Fibroblast of lung (primary cell): Measurements from ENCODE around the gene ADORA2B. TPM values are rescaled to one million over a fixed set of nuclear protein-coding genes. Genes with fewer than 3 reads are reported as not detected.

Source experiments
- DNase-seq, 2 donors: peaks; one replicate each; pipeline versions ENCODE4 v3.0.0 to v3.0.0-alpha.2; 2010; ENCODE audit warnings: low read depth in 2 of 2
- H2AFZ ChIP-seq: 2 replicates; pipeline ENCODE4 v1.5.1; 2012; ENCODE audit warnings: low read length, control low read depth, inconsistent platforms
- H3K27ac ChIP-seq: 2 replicates; pipeline ENCODE4 v1.5.1; 2011; ENCODE audit warnings: low read length, control low read depth; ENCODE audit not compliant: insufficient read depth
- H3K27me3 ChIP-seq: 2 replicates; pipeline ENCODE4 v1.5.1; 2011; ENCODE audit warnings: mild to moderate bottlenecking, low read length; ENCODE audit not compliant: control insufficient read depth, insufficient read depth
- H3K36me3 ChIP-seq: 2 replicates; pipeline ENCODE4 v1.5.1; 2011; ENCODE audit warnings: low read length; ENCODE audit not compliant: control insufficient read depth, insufficient read depth
- H3K4me1 ChIP-seq: 2 replicates; pipeline ENCODE4 v1.5.1; 2011; ENCODE audit warnings: low read length; ENCODE audit not compliant: control insufficient read depth, insufficient read depth; ENCODE audit errors: extremely low read depth
- H3K4me2 ChIP-seq: 2 replicates; pipeline ENCODE4 v1.5.1; 2011; ENCODE audit warnings: low read length, control low read depth; ENCODE audit not compliant: insufficient read depth; ENCODE audit errors: extremely low read depth
- H3K4me3 ChIP-seq, 4 experiments: fragments of 200-600 bp in 1 of 4; sonication (generic) in 1 of 4; replicated peaks in 1 of 4; 2 replicates each; pipeline ENCODE4 v1.5.1; 2011 to 2016; ENCODE audit warnings: low read length in 4 of 4, low read depth in 3 of 4, mild to moderate bottlenecking in 3 of 4, control low read depth in 2 of 4, inconsistent platforms in 1 of 4, mixed read lengths in 1 of 4; ENCODE audit not compliant: insufficient read depth in 1 of 4; ENCODE audit errors: control extremely low read depth in 1 of 4
- H3K79me2 ChIP-seq: 2 replicates; pipeline ENCODE4 v1.5.1; 2012; ENCODE audit warnings: mild to moderate bottlenecking, low read length, inconsistent platforms; ENCODE audit not compliant: control insufficient read depth, insufficient read depth
- H3K9ac ChIP-seq: 2 replicates; pipeline ENCODE4 v1.5.1; 2011; ENCODE audit warnings: mild to moderate bottlenecking, low read length, control low read depth; ENCODE audit not compliant: insufficient read depth
- H3K9me3 ChIP-seq: 2 replicates; pipeline ENCODE4 v1.5.1; 2012; ENCODE audit warnings: low read depth, low read length; ENCODE audit not compliant: control insufficient read depth, insufficient read depth
- H4K20me1 ChIP-seq: 2 replicates; pipeline ENCODE4 v1.5.1; 2011; ENCODE audit warnings: low read length; ENCODE audit not compliant: control insufficient read depth, insufficient read depth; ENCODE audit errors: extremely low read depth
- EZH2 ChIP-seq: IDR thresholded peaks from 2 replicates; pipeline ENCODE4 v1.5.1; 2012; ENCODE audit warnings: low read length, control low read depth, mild to moderate bottlenecking; ENCODE audit errors: missing control alignments
- polyA plus RNA-seq, 2 donors: library from polyadenylated mRNA; depleted of rRNA in 1 of 2; stranded (reverse) in 1 of 2; unstranded in 1 of 2; fragments of >200 nt; gene quantifications; 2 replicates each; pipeline ENCODE4 v1.2.1, GENCODE V29; 2011 to 2012; ENCODE audit warnings: missing spikeins in 1 of 2
- total RNA-seq: library from RNA; depleted of rRNA; stranded (reverse); fragments of >200 nt; gene quantifications from 2 replicates; pipeline ENCODE4 v1.2.1, GENCODE V29; 2014
- TF ChIP-seq, protein P1 (sequence below), 2 donors: IDR thresholded peaks in 1 of 2; conservative IDR thresholded peaks in 1 of 2; 1 replicate in 1 of 2; 2 replicates in 1 of 2; pipeline ENCODE4 v1.5.1; 2011 to 2012; ENCODE audit warnings: low read length in 2 of 2, control low read depth in 1 of 2, inconsistent platforms in 1 of 2, low read depth in 1 of 2, mild to moderate bottlenecking in 1 of 2

Gene ADORA2B
- total and polyA plus RNA-seq, 2 donors (not counting 1 experiment from before 2014, with no cell fraction given): 3.1 to 17.2 TPM

DNA sequence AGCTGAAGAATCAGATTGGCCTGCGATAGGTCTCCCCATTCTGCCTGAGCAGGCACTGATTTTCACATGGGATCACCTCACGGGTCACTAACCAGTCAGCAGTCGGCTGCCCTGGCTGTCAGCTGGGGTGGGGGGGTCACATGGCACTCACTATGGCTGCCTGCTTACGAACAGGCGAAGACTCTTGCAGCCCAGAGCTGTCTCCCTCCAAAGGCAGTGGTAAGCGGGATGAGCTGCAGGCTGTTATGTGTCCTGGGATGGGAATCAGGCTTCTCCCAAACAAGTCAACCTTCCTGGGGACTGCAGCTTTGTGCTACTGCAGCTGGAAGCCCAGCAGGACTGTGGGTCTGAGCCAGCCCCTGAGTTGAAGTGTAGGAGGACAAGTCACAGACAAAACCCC lies 29.0 kb upstream of the ADORA2B start:
- no peak for DNase-seq
- Histone ChIP-seq H3K9me3 (no peaks in the 10 kb centered on the region), H3K9ac (no peak overlapping the region), H4K20me1 (no peaks in the 10 kb centered on the region), H2AFZ (no peak overlapping the region), H3K4me1 (no peaks in the 10 kb centered on the region), H3K4me3 (no peak overlapping the region), H3K27ac (no peak overlapping the region), H3K27me3 (no peaks in the 10 kb centered on the region), H3K4me2 (no peak overlapping the region), H3K36me3 (no peaks in the 10 kb centered on the region), H3K79me2 (no peaks in the 10 kb centered on the region)
- TF ChIP-seq EZH2: no peak
- TF ChIP-seq, protein P1, sequence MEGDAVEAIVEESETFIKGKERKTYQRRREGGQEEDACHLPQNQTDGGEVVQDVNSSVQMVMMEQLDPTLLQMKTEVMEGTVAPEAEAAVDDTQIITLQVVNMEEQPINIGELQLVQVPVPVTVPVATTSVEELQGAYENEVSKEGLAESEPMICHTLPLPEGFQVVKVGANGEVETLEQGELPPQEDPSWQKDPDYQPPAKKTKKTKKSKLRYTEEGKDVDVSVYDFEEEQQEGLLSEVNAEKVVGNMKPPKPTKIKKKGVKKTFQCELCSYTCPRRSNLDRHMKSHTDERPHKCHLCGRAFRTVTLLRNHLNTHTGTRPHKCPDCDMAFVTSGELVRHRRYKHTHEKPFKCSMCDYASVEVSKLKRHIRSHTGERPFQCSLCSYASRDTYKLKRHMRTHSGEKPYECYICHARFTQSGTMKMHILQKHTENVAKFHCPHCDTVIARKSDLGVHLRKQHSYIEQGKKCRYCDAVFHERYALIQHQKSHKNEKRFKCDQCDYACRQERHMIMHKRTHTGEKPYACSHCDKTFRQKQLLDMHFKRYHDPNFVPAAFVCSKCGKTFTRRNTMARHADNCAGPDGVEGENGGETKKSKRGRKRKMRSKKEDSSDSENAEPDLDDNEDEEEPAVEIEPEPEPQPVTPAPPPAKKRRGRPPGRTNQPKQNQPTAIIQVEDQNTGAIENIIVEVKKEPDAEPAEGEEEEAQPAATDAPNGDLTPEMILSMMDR (conservative IDR thresholded peaks at IDR 0.05 in 1 of 2, IDR thresholded peaks at IDR 0.05 in 1 of 2; ENCODE audit: low read depth in 1 of 2, low read length in 2 of 2): no peak

DNA sequence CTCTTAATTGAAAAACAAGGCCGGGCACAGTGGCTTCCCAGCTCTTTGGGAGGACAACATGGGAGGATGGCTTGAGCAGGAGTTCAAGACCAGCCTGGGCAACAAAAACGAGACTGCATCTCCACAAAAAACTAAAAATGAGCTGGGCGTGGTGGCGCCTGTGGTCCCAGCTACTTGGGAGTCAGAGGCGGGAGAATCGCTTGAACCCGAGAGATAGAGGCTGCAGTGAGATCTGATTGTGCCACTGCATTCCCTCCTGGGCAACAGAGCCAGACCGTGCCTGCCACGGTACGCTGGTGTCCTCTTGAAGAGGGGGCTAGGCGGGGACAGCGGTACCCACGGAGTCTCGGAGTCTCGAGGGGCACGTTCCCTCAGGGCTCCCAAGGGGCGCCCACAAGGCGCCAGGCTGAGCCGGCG lies 27.9 kb upstream of the ADORA2B start:
- H3K4me3 ChIP-seq: peak overlapping the region in 1 of 4 experiments; percentile 30
- H2AFZ ChIP-seq: no peak overlapping the region
- TF ChIP-seq, protein P1 (conservative IDR thresholded peaks at IDR 0.05 in 1 of 2, IDR thresholded peaks at IDR 0.05 in 1 of 2; ENCODE audit: low read depth in 1 of 2, low read length in 2 of 2): no peak
- TF ChIP-seq EZH2: peak; percentile 7

DNA sequence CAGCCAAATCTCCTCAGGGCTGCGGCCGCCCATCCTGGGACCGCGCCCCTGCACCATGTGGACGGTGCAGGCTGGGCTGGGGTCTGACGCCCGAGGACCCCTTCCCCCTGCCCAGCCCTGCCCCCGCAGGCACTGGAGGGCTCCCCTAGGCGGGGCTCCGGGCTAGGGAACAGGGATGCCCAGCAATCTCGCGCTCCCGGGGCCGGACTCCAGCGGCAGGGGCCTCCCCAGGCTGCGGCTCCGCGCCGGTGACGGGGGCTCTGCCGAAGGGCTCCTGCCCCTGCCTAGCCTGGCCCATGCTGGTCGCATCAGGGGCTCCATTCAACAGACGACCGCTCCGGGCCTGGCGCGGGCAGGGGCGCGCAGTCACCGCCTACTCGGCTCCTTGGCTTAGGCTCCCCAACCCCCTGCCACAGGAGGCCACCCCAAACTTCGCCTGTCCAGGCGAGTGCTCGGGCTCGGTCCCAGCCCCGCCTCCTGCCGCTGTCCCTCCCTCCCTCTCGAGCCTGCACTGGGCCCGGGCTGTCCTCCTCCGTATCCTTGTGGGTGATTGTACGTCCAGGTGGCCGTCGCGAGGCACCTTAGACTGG lies 27.4 kb upstream of the ADORA2B start:
- no peaks in the 10 kb centered on the region for H3K79me2 ChIP-seq
- H3K9me3 ChIP-seq: no peaks in the 10 kb centered on the region
- H3K36me3 ChIP-seq: no peaks in the 10 kb centered on the region
- peak overlapping the region in 1 of 4 experiments; percentile 30 for H3K4me3 ChIP-seq
- no peaks in the 10 kb centered on the region for H4K20me1 ChIP-seq
- no peak overlapping the region for H3K4me2 ChIP-seq
- no peaks in the 10 kb centered on the region for H3K4me1 ChIP-seq
- no peak overlapping the region for H3K9ac ChIP-seq
- TF ChIP-seq, protein P1 (conservative IDR thresholded peaks at IDR 0.05 in 1 of 2, IDR thresholded peaks at IDR 0.05 in 1 of 2; ENCODE audit: low read depth in 1 of 2, low read length in 2 of 2): no peak
- H3K27me3 ChIP-seq: no peaks in the 10 kb centered on the region
- no peak for DNase-seq
- no peak overlapping the region for H3K27ac ChIP-seq
- no peak overlapping the region for H2AFZ ChIP-seq

More for the DNA sequence above, 27.9 kb upstream of the ADORA2B start:
- Histone ChIP-seq H3K27ac (no peak overlapping the region), H3K9me3 (no peaks in the 10 kb centered on the region), H3K4me2 (no peak overlapping the region), H4K20me1 (no peaks in the 10 kb centered on the region), H3K79me2 (no peaks in the 10 kb centered on the region), H3K9ac (no peak overlapping the region), H3K4me1 (no peaks in the 10 kb centered on the region), H3K36me3 (no peaks in the 10 kb centered on the region), H3K27me3 (no peaks in the 10 kb centered on the region)
- DNase-seq: no peak
